ENCODE measurements around the gene GRB14.
"Not testable (repeated sequence)": the region's sequence is repeated elsewhere in the genome, so short reads cannot be mapped to it uniquely, and the experiment has no call there.

- TF ChIP-seq, protein P1, sequence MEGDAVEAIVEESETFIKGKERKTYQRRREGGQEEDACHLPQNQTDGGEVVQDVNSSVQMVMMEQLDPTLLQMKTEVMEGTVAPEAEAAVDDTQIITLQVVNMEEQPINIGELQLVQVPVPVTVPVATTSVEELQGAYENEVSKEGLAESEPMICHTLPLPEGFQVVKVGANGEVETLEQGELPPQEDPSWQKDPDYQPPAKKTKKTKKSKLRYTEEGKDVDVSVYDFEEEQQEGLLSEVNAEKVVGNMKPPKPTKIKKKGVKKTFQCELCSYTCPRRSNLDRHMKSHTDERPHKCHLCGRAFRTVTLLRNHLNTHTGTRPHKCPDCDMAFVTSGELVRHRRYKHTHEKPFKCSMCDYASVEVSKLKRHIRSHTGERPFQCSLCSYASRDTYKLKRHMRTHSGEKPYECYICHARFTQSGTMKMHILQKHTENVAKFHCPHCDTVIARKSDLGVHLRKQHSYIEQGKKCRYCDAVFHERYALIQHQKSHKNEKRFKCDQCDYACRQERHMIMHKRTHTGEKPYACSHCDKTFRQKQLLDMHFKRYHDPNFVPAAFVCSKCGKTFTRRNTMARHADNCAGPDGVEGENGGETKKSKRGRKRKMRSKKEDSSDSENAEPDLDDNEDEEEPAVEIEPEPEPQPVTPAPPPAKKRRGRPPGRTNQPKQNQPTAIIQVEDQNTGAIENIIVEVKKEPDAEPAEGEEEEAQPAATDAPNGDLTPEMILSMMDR (IDR thresholded peaks at IDR 0.05; ENCODE audit: insufficient read depth, low read length): not testable (repeated sequence)
- not testable (repeated sequence) for TF ChIP-seq POLR2AphosphoS5 (IDR thresholded peaks at IDR 0.05; ENCODE audit: low read depth); SPI1 (IDR thresholded peaks at IDR 0.05; ENCODE audit: borderline replicate concordance, low read depth)
- TF ChIP-seq, protein P2, sequence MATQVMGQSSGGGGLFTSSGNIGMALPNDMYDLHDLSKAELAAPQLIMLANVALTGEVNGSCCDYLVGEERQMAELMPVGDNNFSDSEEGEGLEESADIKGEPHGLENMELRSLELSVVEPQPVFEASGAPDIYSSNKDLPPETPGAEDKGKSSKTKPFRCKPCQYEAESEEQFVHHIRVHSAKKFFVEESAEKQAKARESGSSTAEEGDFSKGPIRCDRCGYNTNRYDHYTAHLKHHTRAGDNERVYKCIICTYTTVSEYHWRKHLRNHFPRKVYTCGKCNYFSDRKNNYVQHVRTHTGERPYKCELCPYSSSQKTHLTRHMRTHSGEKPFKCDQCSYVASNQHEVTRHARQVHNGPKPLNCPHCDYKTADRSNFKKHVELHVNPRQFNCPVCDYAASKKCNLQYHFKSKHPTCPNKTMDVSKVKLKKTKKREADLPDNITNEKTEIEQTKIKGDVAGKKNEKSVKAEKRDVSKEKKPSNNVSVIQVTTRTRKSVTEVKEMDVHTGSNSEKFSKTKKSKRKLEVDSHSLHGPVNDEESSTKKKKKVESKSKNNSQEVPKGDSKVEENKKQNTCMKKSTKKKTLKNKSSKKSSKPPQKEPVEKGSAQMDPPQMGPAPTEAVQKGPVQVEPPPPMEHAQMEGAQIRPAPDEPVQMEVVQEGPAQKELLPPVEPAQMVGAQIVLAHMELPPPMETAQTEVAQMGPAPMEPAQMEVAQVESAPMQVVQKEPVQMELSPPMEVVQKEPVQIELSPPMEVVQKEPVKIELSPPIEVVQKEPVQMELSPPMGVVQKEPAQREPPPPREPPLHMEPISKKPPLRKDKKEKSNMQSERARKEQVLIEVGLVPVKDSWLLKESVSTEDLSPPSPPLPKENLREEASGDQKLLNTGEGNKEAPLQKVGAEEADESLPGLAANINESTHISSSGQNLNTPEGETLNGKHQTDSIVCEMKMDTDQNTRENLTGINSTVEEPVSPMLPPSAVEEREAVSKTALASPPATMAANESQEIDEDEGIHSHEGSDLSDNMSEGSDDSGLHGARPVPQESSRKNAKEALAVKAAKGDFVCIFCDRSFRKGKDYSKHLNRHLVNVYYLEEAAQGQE (IDR thresholded peaks at IDR 0.05; ENCODE audit: insufficient replicate concordance, low read depth): not testable (repeated sequence)
These were observed 71.6 kb downstream of the GRB14 start for GRCh38 chr2:164549705-164550104.

All from HL-60 (cell line).